HG02571 (cell line): ENCODE results near the gene LRRFIP2.
"Not testable (repeated sequence)": the region's sequence is repeated elsewhere in the genome, so short reads cannot be mapped to it uniquely, and the experiment has no call there.

ENCODE experiments used
- ATAC-seq: cut with Tn5 transposase; IDR thresholded peaks from one replicate; pipeline ENCODE4 v1.9.1; 2021; ENCODE audit warnings: mild to moderate bottlenecking, moderate library complexity; ENCODE audit not compliant: unreplicated experiment

LRRFIP2 gene

DNA sequence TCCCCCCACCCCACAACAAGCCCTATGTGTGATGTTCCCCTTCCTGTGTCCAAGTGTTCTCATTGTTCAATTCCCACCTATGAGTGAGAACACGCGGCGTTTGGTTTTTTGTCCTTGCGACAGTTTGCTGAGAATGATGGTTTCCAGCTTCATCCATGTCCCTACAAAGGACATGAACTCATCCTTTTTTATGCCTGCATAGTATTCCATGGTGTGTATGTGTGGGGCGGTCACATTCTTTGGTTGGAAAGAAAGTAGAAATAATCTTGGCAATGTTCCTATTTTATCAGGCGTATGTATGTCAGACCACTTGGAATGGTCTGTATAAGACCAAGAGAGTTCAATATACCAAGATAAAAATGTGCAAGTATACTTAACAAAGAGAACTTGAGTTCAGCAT lies 52.3 kb downstream of the LRRFIP2 start:
- ATAC-seq = not testable (repeated sequence)

DNA sequence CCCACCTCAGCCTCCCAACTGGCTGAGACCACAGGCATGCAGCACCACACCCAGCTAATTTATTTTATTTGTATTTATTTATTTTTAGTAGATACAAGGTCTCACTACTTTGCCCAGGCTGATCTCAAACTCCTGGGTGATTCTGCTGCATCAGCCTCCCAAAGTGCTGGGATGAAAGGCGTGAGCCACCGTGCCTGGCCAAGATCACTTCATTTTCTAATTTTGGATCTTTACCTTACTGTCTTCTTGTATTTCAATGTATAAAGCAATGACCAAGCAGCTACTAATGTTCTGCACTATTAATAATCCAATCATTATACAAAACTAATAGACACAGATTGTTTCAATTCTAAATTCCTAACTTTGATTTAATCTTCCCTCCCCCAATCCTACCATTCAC lies 56.2 kb downstream of the LRRFIP2 start:
- ATAC-seq = no peak

GRCh38 chr3:37117548-37117947 lies 56.8 kb downstream of the LRRFIP2 start:
- ATAC-seq = no peak

- ATAC-seq = no peak
Observed at GRCh38 chr3:37116998-37117397, 57.4 kb downstream of the LRRFIP2 start.

DNA sequence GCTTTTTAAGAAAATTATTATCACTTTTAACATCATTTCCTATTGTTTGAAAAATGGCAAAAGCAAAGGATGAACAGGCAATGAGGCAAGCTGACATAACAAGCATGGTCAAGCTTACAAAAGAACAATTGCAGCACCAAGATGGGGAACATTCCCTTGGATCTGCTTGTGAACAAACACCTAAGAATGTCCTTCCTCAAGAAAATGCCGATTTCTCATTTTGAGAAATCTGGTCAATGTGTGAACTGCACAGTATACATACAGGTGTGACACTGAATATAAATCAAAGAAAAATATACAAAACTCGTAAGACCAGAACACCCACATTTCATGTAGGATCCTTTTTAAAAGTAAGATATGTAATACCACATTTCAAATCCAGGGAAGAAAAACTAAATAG lies 58.9 kb downstream of the LRRFIP2 start:
- ATAC-seq = no peak

DNA sequence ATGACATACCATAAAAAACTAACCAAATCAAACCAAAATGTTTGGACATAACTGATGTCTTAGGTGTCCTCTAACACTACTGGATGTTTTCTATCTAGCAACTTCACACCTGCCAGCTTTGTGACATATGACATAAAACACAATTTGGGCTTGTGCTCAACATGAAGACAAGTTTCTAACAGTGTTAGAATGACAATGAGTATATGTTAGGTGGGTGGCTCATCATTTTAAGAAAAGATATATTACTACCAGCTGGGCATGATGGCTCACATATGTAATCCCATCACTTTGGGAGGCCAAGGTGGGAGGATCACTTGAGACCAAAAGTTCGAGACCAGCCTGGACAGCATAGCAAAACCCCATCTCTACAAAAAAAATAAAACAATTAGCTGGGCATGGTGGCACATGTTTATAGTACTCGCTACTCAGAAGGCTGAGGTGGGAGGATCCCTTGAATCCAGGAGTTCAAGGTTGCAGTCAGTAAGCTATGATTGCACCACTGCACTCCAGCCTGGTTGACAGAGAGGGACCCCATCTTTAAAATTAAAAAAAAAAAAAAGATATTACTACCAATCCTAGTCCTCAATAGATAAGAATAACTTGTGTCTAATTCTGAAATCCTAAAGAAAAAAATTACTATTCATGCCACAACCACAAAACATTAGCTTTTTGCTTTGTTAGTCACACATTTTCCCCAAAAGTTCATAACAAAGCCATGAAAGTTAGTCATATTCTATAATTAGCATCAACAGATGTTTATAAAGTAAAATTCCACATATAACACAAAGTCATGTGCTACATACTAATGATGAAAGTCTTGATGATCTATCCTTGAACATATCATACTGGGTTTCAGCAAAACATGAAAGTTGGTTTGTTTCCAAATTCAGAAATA lies 59.9 kb downstream of the LRRFIP2 start:
- ATAC-seq = no peak

DNA sequence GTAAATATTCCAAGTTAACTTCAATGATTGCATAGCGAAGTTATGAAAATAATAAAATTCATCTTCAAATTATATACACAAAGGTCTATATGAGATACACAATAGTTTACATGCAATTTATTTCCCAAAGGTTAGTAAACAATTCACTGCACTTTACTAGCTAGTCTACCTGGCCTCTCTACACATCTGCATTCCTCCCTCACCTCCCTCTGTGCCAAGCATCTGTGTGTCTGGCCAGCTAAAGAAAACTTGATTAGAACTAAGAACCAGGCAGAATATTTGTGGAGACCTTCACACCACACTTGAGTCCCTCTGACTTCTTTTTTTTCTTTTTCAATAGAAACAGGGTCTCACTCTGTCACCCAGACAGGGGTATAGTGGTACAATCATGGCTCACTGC lies 61.4 kb downstream of the LRRFIP2 start:
- no peak for ATAC-seq

GRCh38 chr3:37111199-37111598 lies 63.2 kb downstream of the LRRFIP2 start:
- ATAC-seq = no peak

DNA sequence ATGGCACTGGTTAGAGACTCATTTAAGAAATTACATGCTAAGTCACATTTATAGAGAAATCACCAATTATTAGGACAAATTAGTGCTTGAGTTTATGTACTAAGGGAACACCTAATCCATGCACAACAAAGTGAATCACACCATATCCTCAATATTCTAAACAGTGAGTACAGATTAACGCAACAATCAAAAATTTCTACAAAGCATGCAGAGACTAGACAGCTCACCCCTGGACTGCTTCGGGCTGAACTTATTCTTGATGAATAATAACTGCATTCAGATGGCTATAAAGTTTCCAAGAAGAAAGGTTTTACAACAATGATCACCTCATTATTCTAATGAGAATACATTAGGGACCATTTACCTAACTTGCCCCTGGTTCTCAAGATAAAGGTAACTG lies 66.5 kb downstream of the LRRFIP2 start:
- ATAC-seq = no peak

DNA sequence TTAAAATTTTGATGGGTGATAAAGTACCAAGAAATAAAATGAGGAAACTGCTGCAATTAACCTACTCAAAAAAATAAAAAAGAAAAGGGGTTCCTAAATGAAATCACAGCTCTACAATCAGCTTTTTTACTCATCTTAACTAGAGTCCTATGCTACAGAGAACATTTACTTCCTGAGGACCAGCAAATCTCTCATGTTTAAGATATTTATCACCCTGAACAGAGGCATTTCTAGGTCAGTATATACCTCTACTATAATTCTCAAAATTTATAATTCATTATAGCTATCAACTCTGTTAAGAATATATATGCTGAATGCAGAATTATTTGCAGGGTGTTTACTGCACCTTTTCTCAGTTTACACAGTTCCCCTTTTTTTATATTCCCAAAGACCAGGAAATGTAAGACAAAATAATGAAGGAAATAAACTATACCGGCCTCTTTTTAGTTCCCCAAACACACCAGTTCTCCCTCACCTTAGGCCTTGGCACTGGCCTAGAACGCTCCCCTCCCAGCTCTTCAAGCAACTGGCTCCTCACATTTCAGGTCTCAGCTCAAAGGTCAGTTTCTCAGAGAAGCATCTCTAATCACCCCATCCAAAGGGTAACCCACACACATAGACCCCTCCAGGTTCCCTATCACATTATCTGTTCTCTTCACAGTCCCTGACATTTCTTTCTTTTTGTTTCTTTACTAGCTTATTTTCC lies 71.1 kb downstream of the LRRFIP2 start:
- no peak for ATAC-seq

DNA sequence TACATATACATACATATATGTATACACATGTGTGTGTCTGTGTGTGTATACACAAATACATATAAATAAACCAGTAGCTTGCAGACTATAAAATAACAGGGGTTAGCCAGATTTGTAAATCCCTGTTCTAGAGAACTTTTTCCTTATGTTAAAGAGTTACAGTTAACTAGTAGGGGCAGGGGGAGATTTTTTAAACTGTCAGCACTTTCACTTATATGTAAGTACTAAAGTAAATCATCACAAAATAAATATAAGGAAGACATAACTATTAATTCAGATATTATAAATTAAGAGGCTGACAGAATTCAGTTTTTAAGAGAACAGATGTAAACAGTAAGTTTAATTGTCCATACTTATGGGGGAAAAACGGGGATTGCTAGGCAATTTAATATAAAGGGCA lies 74.0 kb downstream of the LRRFIP2 start:
- ATAC-seq = no peak

- no peak for ATAC-seq
Observed at GRCh38 chr3:37099469-37099868, 74.9 kb downstream of the LRRFIP2 start.

DNA sequence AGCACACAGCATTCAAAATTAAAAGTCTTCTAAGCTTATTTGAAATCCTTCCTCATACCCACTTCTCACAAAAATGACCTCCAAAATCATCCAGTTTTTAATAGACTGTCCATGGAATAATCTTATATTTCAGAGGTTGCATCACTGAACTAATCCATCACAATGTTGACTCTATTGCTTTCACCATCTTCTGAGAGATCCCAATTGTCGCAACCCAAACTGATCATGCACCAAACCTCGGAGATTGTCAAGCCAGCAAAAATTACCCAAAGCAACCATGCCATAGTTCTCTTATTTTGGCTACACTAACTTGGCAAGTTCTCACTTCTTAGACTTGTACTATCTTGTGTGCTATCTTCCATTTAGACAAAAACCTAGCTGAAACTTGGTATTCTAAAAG lies 75.5 kb downstream of the LRRFIP2 start:
- no peak for ATAC-seq

- no peak for ATAC-seq
Observed at GRCh38 chr3:37097776-37098175, 76.6 kb downstream of the LRRFIP2 start.

DNA sequence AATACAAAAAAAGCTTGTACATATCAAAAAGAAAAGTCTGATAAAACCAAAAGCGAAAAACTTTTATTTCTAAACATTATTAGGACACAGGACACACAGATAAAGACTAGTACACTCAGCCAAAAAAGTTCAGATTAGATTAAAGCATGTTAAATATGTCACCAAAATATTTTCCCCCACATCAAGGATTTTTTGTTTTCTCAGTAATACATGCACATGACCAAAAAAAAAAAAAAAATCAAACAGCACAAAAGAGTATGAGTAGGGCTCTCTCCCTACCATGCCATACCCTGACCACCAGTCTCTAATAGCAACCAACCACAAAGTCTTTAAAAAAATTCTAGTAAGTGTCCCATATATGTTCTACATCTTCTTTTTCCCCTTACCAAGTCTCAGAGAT lies 77.4 kb downstream of the LRRFIP2 start:
- ATAC-seq = no peak

DNA sequence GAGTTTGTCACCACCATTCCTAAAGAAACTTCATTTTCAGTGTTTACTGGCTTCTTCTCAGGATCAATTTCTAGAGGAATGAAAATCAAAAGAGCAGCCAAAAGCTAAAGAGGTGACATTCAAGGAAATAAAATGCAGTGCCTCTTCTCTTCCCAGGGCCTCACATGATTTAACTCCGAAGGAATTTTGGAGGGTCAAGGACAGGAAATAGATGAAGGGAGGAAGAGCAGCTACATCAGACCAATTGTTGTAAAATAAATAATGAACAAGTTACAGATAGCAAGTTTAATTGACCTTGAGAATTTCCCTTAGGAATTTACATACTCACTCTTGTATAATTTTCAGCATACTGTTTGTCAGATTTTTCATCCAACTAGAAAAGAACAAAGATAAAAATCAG lies 78.1 kb downstream of the LRRFIP2 start:
- ATAC-seq = no peak

DNA sequence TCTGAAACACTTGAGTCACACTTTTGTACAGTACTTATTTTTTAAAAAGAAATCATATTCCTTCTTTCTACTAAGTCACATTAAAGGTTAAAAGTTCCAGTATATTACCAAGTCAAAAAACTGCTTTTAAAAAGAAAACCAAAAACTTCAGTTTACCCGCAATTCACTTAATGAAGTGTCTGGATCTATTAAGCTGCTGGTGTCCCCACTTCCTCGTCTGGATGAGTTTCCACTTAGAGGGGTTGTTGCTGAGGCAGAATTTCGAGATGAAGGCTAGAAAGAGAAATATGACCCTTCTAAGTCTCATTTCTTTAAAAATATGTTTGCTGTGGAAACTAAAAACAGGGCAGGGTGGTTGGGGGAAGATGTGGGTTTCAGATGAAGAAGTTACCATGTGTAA lies 79.7 kb downstream of the LRRFIP2 start:
- no peak for ATAC-seq

DNA sequence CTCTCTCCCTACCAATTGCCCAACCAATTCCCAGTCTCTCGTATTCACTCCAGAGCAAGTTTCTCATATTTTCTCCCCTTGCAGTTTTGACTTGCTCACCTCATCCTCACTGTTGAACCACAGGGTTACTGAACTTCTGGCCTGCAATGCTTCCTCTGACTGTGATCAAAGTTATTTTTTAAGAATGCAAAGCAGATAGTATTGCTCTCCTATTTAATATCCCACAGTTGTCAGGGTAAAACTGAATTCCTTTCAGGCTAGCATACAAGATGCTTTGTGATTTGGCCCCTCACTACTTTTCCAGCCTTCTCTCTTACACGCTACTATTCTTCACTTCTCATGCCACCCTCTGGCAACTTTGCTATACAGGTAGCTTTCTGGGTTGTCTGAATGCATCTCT lies 80.9 kb downstream of the LRRFIP2 start:
- ATAC-seq = no peak

- no peak for ATAC-seq
Observed at GRCh38 chr3:37092484-37092883, 81.9 kb downstream of the LRRFIP2 start.

GRCh38 chr3:37087870-37088269 lies 86.5 kb downstream of the LRRFIP2 start:
- ATAC-seq = no peak

- ATAC-seq = no peak
Observed at GRCh38 chr3:37086918-37087317, 87.5 kb downstream of the LRRFIP2 start.

- ATAC-seq = no peak
Observed at GRCh38 chr3:37082317-37082716, 92.1 kb downstream of the LRRFIP2 start.
